GM23248 (cell line): ENCODE data around the gene OR52E8.

Experiments
- EZH2 ChIP-seq: fragments of 200-600 bp; sonication (generic); IDR thresholded peaks from 2 replicates; pipeline ENCODE4 v1.6.1; 2018; ENCODE audit warnings: antibody characterized with exemption, mild to moderate bottlenecking; ENCODE audit not compliant: insufficient read depth, poor library complexity, severe bottlenecking
- EZH2phosphoT487 ChIP-seq: fragments of 200-600 bp; sonication (generic); IDR thresholded peaks from 2 replicates; pipeline ENCODE4 v1.6.1; 2018; ENCODE audit warnings: antibody characterized with exemption, moderate library complexity, mild to moderate bottlenecking, low read depth; ENCODE audit not compliant: insufficient read depth

DNA sequence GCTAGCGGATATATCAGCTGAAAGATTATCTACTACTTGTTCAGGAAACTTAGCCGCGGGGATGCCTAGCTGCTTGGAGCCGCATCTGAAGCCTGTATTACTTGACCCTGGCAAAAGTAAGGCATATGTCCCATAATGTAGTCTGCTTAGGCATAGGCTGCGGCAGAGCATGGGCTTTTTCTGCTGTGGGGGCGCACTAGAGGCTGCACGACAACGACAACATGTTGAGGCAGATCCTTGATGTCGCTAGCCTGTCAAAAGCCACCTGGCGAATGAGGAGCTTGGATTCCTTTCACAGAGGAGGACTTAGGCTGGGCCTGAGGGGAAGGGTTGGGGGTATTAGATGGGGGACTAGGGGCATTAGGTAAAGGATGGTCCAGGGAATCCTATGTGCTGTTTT, 49.9 kb downstream of the OR52E8 start:
- TF ChIP-seq EZH2: no peak
- TF ChIP-seq EZH2phosphoT487: no peak
